ENCODE results near the gene PTPRCAP. TPM values are rescaled to one million over a fixed set of nuclear protein-coding genes. Genes with fewer than 3 reads are reported as not detected.
"Not testable (repeated sequence)": the region's sequence is repeated elsewhere in the genome, so short reads cannot be mapped to it uniquely, and the experiment has no call there.

PTPRCAP gene
- total RNA-seq, 1 experiment from 2014 or later = 0.37 TPM

DNA sequence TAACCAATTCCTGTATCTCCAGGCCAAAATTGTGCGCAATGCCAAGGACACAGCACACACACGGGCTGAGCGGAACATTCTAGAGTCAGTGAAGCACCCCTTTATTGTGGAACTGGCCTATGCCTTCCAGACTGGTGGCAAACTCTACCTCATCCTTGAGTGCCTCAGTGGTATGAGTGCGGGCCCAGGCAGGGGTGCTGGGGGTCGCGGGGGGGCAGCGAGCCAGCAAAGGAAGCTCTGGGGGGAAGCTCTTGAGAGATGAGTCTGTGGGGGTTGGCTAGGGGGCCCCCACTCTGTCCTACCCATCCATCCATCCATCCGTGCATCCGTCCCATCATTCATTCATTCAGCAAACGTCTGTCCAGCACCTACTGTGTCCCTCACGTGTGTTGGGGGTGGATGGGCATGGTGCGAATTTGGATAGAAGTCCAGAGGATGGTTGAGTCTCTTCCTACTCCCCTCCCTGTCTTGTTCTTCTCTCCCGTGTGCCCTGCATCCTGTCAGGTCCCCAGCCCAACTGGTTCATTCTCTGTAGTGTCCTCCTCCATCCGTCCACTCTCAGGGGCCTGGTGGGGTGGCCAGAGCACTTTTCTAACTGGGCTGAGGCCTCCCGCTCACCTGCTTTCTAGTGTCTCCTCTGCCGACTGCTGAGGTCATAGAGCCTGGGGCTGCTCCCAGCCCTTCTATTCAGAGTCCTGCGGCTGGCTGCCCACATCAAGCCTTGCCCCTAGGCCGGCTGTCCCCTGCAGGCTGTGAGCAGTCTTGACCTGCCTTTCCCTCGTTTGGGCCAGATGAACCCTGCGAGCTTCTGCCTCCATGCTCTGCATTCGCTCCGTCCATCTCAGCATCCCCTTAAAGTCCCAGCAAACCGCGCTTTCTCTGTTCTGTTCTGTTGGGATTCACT is 5.9 kb downstream of the PTPRCAP start:
- Histone ChIP-seq H3K36me3 (peaks cover 79% of the 10 kb centered on the region), H3K27ac (no peak overlapping the region), H3K27me3 (replicated peaks) (no peaks in the 10 kb centered on the region), H3K4me1 (replicated peaks) (peaks cover 13% of the 10 kb centered on the region), H3K9me3 (replicated peaks) (no peaks in the 10 kb centered on the region), H3K4me3 (no peak overlapping the region)
- DNase-seq (ENCODE audit: low read depth in 1 of 2, low spot score in 2 of 2) = no peak

DNA sequence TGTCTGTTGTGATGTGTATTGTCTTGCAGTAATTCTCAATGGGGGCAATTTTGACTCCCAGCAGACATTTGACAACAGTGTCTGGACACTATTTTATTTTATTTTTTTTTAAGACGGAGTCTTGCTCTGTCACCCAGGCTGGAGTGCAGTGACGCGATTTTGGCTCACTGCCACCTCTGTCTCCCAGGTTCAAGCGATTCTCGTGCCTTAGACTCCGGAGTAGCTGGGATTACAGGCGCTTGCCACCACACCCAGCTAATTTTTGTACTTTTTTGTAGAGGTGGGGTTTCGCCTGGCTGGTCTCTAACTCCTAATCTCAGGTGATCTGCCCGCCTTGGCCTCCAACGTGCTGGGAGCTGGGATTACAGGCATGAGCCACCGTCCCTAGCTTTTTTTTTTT is 7.8 kb downstream of the PTPRCAP start:
- Histone ChIP-seq H3K9me3 (replicated peaks) (no peaks in the 10 kb centered on the region), H3K27me3 (replicated peaks) (no peaks in the 10 kb centered on the region), H3K36me3 (peaks cover 60% of the 10 kb centered on the region), H3K4me1 (replicated peaks) (peaks cover 13% of the 10 kb centered on the region), H3K27ac (no peak overlapping the region), H3K4me3 (no peak overlapping the region)
- DNase-seq (ENCODE audit: low read depth in 1 of 2, low spot score in 2 of 2) = no peak

DNA sequence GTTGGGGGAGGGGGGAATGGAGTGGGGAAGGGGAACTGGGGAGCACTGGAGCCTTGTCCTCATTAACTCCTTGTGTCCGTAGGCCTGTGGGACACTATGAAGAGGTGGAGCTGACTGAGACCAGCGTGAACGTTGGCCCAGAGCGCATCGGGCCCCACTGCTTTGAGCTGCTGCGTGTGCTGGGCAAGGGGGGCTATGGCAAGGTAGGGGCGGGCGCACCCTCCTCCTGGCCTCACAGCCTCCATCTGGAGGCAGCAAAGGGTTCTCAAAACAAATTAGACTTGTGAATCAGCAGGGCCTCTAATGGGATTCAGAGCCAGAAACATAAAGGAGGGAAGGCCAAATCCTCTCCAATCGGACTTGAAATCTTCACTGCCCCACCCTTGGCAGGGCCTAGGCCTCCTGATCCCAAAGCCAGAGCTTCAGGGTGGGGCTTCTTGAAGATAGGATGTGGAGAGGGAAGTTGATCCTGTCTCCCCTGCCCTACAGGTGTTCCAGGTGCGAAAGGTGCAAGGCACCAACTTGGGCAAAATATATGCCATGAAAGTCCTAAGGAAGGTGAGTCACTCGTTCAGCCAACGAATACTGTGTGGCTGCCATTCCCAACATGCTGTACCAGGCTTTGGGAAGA is 8.3 kb downstream of the PTPRCAP start:
- H3K9me3 ChIP-seq (replicated peaks) = no peaks in the 10 kb centered on the region
- no peak overlapping the region; the same call in 1 of the 2 replicates for H3K27ac ChIP-seq
- DNase-seq (ENCODE audit: low read depth in 1 of 2, low spot score in 2 of 2) = no peak
- peaks cover 13% of the 10 kb centered on the region for H3K4me1 ChIP-seq (replicated peaks)
- no peaks in the 10 kb centered on the region for H3K27me3 ChIP-seq (replicated peaks)
- peak overlapping the region; percentile 81 for H3K4me3 ChIP-seq
- H3K36me3 ChIP-seq = peaks cover 55% of the 10 kb centered on the region

DNA sequence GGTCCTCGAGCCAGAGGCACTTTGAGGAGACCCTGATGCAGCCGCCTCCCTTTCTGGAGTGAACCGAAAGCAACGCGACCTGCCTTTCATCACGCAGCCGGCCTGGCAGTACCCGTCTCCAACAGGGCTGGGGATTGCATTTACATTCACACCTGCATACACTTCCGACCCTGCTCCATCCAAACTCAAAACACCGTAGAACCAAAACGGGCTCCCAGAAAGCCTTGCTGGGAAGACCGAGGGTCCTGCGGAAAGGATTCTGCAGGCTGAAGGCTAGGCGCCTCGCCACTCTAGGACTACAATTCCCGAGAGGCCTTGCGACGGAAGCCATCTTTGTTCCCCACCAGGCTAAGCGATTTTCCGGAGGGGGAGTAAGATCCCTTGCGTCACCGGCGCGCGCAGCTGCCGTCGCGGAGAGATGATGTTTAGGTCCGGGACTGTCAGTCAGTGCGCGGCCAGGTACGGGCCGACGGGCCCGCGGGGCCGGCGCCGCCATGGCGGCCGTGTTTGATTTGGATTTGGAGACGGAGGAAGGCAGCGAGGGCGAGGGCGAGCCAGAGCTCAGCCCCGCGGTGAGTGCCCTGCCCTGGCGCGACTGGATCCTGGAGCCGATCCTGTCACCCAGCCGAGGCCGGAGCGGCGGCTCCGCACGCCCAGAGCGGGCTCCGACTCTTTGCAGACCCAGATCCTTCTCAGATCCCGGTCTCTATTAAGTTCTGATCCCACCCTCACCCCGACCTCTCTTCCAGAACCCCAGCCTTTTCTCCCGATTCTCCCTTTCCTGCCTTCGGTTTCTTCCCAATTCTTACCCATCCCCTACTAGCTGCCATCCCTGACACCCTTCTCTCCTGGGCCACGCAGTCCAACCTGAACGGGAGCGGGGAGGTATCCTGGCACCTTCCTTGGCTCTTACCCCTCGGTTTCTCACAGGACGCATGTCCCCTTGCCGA is 9.2 kb downstream of the PTPRCAP start, which contains the start of gene RPS6KB2:
Gene RPS6KB2, plus strand, starts transcription at position 443 of the 950 bp plus-strand sequence. Its CDS starts 52 bp downstream, at position 495.
- Histone ChIP-seq H3K36me3 (peaks cover 46% of the 10 kb centered on the region), H3K27ac (peak within 1 kb of the TSS; percentile 50), H3K9me3 (replicated peaks) (no peaks in the 10 kb centered on the region), H3K4me1 (replicated peaks) (peaks cover 13% of the 10 kb centered on the region), H3K4me3 (peak within 1 kb of the TSS; percentile 81), H3K27me3 (replicated peaks) (no peaks in the 10 kb centered on the region)
- peak; percentile 100 for DNase-seq (ENCODE audit: low read depth in 1 of 2, low spot score in 2 of 2)

DNA sequence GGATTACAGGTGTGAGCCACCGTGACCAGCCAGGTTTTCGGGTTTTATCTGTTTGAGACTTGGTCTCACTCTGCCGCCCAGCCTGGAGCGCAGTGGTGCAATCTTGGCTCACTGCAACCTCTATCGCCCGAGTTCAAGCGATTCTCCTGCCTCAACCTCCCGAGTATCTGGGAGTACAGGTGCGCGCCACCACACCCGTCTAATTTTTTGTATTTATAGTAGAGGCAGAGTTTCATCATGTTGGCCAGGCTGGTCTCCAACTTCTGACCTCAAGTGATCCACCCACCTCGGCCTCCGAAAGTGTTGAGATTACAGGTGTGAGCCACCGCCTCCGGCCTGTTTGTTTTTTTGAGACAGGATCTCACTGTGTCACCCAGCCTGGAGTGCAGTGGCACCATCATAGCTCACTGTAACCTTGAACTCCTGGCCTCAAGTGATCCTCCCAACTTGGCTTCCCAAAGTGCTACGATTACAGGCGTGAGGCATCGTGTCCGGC is 10.1 kb downstream of the PTPRCAP start:
- Histone ChIP-seq H3K4me1 (replicated peaks) (peaks cover 13% of the 10 kb centered on the region), H3K4me3 (peak overlapping the region; percentile 81), H3K36me3 (peaks cover 37% of the 10 kb centered on the region)
- H3K27ac ChIP-seq; H3K9me3 ChIP-seq (replicated peaks); DNase-seq (ENCODE audit: low read depth in 1 of 2, low spot score in 2 of 2); H3K27me3 ChIP-seq (replicated peaks): not testable (repeated sequence)

DNA sequence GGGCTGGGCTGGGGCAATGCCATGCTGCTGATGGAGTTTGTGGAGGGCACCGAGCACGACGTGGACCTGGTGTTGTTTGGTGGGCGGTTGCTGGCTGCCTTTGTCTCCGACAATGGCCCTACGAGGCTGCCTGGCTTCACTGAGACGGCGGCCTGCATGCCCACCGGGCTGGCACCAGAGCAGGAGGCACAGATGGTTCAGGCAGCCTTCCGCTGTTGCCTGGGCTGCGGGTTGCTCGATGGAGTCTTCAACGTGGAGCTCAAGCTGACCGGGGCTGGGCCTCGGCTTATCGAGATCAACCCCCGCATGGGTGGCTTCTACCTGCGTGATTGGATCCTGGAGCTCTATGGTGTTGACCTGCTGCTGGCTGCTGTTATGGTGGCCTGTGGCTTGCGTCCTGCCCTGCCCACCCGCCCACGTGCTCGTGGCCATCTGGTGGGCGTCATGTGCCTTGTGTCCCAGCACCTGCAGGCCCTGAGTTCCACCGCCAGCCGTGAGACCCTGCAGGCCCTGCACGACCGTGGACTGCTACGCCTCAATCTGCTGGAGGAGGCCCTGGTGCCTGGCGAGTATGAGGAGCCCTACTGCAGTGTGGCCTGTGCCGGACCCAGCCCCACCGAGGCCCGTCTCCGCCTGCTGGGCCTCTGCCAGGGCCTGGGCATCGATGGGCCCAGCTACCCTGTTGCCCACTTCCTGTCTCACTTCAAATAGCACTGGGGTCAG is 13.4 kb downstream of the PTPRCAP start:
- H3K9me3 ChIP-seq (replicated peaks) = peaks cover 5% of the 10 kb centered on the region; the same call in 1 of the 2 replicates
- H3K27ac ChIP-seq = no peak overlapping the region
- no peaks in the 10 kb centered on the region for H3K27me3 ChIP-seq (replicated peaks)
- H3K36me3 ChIP-seq = peaks cover 8% of the 10 kb centered on the region
- H3K4me3 ChIP-seq = no peak overlapping the region
- peaks cover 27% of the 10 kb centered on the region for H3K4me1 ChIP-seq (replicated peaks)
- DNase-seq (ENCODE audit: low read depth in 1 of 2, low spot score in 2 of 2) = no peak

DNA sequence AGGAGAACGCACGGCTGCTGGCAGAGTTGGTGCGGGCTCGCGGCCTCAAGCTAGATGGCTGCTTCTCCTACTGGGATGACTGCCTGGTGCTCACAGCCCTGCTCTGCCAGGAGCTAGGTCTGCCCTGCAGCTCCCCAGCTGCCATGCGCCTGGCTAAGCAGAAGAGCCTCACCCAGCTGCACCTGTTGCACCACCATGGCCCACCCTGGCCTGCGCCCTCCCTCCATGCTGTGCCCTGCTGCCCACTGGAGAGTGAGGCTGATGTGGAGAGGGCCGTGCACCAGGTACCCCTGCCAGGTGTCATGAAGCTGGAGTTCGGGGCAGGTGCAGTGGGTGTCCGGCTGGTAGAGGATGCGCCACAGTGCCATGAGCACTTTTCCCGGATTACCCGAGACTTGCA is 14.0 kb downstream of the PTPRCAP start:
- H3K4me1 ChIP-seq (replicated peaks) = peaks cover 25% of the 10 kb centered on the region
- no peak overlapping the region for H3K4me3 ChIP-seq
- DNase-seq (ENCODE audit: low read depth in 1 of 2, low spot score in 2 of 2) = no peak
- peaks cover 5% of the 10 kb centered on the region; the same call in 1 of the 2 replicates for H3K9me3 ChIP-seq (replicated peaks)
- H3K27ac ChIP-seq = no peak overlapping the region
- peaks cover 6% of the 10 kb centered on the region for H3K36me3 ChIP-seq
- H3K27me3 ChIP-seq (replicated peaks) = no peaks in the 10 kb centered on the region

DNA sequence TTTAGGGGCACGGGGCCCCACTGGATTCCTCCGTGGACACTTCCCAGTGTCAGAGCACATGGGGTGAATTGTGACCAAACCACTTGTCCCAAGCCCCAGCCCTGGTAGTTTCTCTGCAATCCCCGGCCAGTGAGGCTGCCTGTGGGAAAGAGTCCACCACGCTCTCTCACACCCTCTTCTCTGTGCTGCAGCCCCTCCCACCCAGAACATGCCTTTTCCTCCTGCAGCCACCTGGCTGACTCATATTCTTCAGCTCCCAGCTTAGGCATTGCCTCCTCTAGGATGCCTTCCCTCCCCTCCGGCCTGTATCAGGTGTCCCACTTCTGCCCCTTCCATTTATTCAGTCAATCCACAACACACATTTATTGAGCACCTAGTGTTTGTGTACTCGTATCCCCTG is 14.6 kb downstream of the PTPRCAP start:
- Histone ChIP-seq H3K36me3 (0 out of 2 replicates have a peak, but pooled peaks cover 4% of the 10 kb centered on the region), H3K27ac (no peak overlapping the region), H3K4me3 (no peak overlapping the region), H3K27me3 (replicated peaks) (no peaks in the 10 kb centered on the region), H3K4me1 (replicated peaks) (peaks cover 25% of the 10 kb centered on the region), H3K9me3 (replicated peaks) (peaks cover 5% of the 10 kb centered on the region; the same call in 1 of the 2 replicates)
- no peak for DNase-seq (ENCODE audit: low read depth in 1 of 2, low spot score in 2 of 2)

DNA sequence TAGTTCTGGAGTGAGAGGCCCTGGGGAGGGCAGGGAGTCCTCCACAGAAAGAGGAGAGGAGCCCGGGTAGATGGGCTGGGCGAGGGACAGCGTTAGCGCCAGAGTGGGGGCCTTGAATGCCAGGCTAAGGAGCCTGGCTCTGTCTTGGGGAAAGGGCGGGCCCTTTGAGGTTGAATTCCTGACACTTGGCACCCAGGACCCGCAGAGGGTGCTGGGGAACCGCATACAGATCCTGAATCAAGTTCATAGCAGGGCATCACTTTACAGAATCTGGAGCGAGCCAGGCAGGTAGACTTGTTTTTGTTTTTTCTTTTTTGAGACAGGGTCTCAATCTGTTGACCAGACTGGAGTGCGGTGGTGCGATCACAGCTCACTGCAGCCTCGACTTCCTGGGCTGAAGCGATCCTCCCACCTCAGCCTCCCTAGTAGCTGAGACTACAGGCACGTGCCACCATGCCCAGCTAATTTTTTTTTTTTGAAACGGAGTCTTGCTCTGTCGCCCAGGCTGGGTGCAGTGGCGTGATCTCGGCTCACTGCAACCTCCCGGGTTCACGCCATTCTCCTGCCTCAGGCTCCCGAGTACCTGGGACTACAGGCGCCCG is 16.0 kb downstream of the PTPRCAP start:
- Histone ChIP-seq H3K9me3 (replicated peaks) (peaks cover 5% of the 10 kb centered on the region; the same call in 1 of the 2 replicates), H3K27ac (no peak overlapping the region), H3K4me3 (peak overlapping the region; percentile 60), H3K36me3 (0 out of 2 replicates have a peak, but pooled peaks cover 4% of the 10 kb centered on the region), H3K4me1 (replicated peaks) (peaks cover 25% of the 10 kb centered on the region), H3K27me3 (replicated peaks) (peaks cover under 1% of the 10 kb centered on the region; the same call in 1 of the 2 replicates)
- DNase-seq (ENCODE audit: low read depth in 1 of 2, low spot score in 2 of 2) = no peak

DNA sequence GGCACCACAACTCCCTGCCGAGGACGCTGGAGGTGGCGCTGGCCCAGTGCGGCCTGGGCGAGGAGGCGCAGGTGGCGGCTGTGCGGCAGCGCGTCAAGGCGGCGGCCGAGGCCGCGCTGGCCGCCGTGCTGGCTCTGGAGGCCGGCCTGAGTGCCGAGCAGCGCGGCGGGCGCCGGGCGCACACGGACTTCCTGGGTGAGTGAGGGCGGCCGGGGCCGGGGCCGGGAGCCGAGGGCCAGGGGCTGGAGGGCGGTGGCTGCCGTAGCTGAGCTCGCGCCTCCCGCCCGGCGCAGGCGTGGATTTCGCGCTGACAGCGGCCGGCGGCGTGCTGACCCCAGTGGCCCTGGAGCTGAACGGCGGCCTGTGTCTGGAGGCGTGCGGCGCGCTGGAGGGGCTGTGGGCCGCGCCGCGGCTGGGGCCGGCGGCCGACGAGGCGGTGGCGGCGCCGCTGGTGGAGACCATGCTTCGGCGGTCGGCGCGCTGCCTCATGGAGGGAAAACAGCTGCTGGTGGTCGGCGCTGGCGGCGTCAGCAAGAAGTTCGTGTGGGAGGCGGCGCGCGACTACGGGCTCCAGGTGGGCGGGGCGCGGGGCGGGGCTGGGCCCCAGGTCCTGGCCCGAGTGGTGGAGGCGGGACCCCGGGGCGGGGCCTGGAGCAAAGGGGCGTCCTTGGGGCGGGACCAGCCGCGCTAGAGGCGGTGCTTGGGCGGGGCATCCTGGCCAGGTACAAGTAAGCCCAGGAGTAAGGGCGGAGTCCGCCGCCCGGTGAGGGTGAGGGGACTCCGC is 16.6 kb downstream of the PTPRCAP start:
- peak; percentile 83 to 99 for DNase-seq (ENCODE audit: low read depth in 1 of 2, low spot score in 2 of 2)
- 0 out of 2 replicates have a peak, but pooled peaks cover 4% of the 10 kb centered on the region for H3K36me3 ChIP-seq
- peak overlapping the region; percentile 60 for H3K4me3 ChIP-seq
- peak overlapping the region; percentile 30 for H3K27ac ChIP-seq
- H3K4me1 ChIP-seq (replicated peaks) = peaks cover 26% of the 10 kb centered on the region
- H3K27me3 ChIP-seq (replicated peaks) = peaks cover 8% of the 10 kb centered on the region; the same call in 1 of the 2 replicates
- peaks cover 5% of the 10 kb centered on the region; the same call in 1 of the 2 replicates for H3K9me3 ChIP-seq (replicated peaks)

DNA sequence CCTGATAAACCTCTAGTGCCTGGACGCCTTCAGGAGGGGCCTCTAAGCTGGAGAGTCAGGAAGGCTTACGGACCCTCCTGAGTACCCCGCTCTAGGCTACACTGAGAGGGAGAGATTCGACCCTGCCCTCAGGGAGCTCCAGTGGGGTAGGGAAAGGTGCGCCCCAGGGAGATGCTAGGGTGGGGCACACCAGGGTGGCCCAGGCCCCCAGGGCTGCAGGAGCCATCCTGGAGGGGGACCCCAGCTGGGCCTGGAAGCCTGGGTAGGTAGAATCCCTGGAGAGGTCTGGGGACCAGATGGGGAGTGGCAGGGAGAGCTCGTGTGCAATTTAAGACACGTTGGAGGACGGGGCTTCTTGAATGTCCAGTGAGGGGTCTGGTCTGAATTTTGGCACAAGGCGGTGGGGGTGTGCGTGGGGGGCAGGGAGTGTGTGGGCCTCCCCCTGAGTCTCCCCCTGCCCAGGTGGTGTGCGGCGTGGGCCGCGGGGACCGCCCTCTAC is 17.3 kb downstream of the PTPRCAP start:
- DNase-seq (ENCODE audit: low read depth in 1 of 2, low spot score in 2 of 2) = no peak
- Histone ChIP-seq H3K27me3 (replicated peaks) (peaks cover 11% of the 10 kb centered on the region), H3K27ac (no peak overlapping the region), H3K36me3 (0 out of 2 replicates have a peak, but pooled peaks cover 4% of the 10 kb centered on the region), H3K4me3 (peak overlapping the region; percentile 60), H3K9me3 (replicated peaks) (peaks cover 5% of the 10 kb centered on the region; the same call in 1 of the 2 replicates), H3K4me1 (replicated peaks) (peaks cover 26% of the 10 kb centered on the region)

Data from SJSA1 (cell line).